Sigmoid colon (tissue), 4 donors: ENCODE measurements around the gene PARP9.

Experiments
- CTCF ChIP-seq, 4 experiments: fragments of 450-650 bp in 3 of 4; fragments of 200-600 bp in 1 of 4; IDR thresholded peaks; one replicate each; pipeline ENCODE4 v1.5.1; 2016 to 2019; ENCODE audit warnings: antibody characterized with exemption in 4 of 4, mild to moderate bottlenecking in 3 of 4, moderate library complexity in 2 of 4
- EP300 ChIP-seq, 4 donors: sonication (generic); formaldehyde crosslinking; IDR thresholded peaks; one replicate each; pipeline ENCODE4 v1.6.1; 2017; ENCODE audit warnings: antibody characterized with exemption in 4 of 4
- POLR2A ChIP-seq, 2 donors: fragments of 450-650 bp; IDR thresholded peaks; one replicate each; pipeline ENCODE4 v1.6.1; 2016; ENCODE audit warnings: antibody characterized with exemption in 2 of 2, mild to moderate bottlenecking in 2 of 2, moderate library complexity in 2 of 2
- POLR2AphosphoS5 ChIP-seq, 4 donors: sonication (generic); formaldehyde crosslinking; IDR thresholded peaks; one replicate each; pipeline ENCODE4 v1.6.1; 2017; ENCODE audit warnings: antibody characterized with exemption in 4 of 4

GRCh38 chr3:122535964-122536631 is 28.0 kb downstream of the PARP9 start:
- TF ChIP-seq POLR2AphosphoS5 (IDR thresholded peaks at IDR 0.05) (no peak), POLR2A (IDR thresholded peaks at IDR 0.05) (no peak), EP300 (IDR thresholded peaks at IDR 0.05) (no peak), CTCF (IDR thresholded peaks at IDR 0.05) (no peak)
